Adipocyte (in vitro differentiated cells): Measurements from ENCODE around the gene FAM3C.

Experiments used
- DNase-seq: peaks from one replicate; pipeline ENCODE4 v3.0.0-alpha.2; 2015; ENCODE audit warnings: low read depth
- H3K27me3 ChIP-seq: replicated peaks from 2 replicates; pipeline ENCODE4 v1.7.0; 2013; ENCODE audit warnings: mild to moderate bottlenecking, low read length, moderate library complexity; ENCODE audit not compliant: control insufficient read depth, insufficient read depth
- H3K36me3 ChIP-seq: 2 replicates; pipeline ENCODE4 v1.7.0; 2013; ENCODE audit warnings: low read length, mild to moderate bottlenecking, moderate library complexity; ENCODE audit not compliant: control insufficient read depth, insufficient read depth, severe bottlenecking
- H3K4me1 ChIP-seq: 2 replicates; pipeline ENCODE4 v1.7.0; 2013; ENCODE audit warnings: mild to moderate bottlenecking, low read length, moderate library complexity; ENCODE audit not compliant: control insufficient read depth, insufficient read depth
- H3K4me3 ChIP-seq: 2 replicates; pipeline ENCODE4 v1.7.0; 2013; ENCODE audit warnings: mild to moderate bottlenecking, low read length, moderate library complexity
- H3K9ac ChIP-seq: 2 replicates; pipeline ENCODE4 v1.7.0; 2013; ENCODE audit warnings: mild to moderate bottlenecking, low read length, moderate library complexity
- H3K9me3 ChIP-seq: 2 replicates; pipeline ENCODE4 v1.7.0; 2013; ENCODE audit warnings: mild to moderate bottlenecking, low read length, moderate library complexity; ENCODE audit not compliant: control insufficient read depth

Gene FAM3C

GRCh38 chr7:121406944-121407343, 10.8 kb upstream of the FAM3C start:
- Histone ChIP-seq H3K9me3 (no peaks in the 10 kb centered on the region), H3K4me3 (no peak overlapping the region), H3K9ac (no peak overlapping the region), H3K4me1 (peaks cover 18% of the 10 kb centered on the region), H3K27me3 (no peaks in the 10 kb centered on the region), H3K36me3 (no peaks in the 10 kb centered on the region)
- DNase-seq = no peak

- Histone ChIP-seq H3K4me3 (no peak overlapping the region), H3K27me3 (no peaks in the 10 kb centered on the region), H3K36me3 (no peaks in the 10 kb centered on the region), H3K9me3 (no peaks in the 10 kb centered on the region), H3K4me1 (peaks cover 21% of the 10 kb centered on the region), H3K9ac (no peak overlapping the region)
- no peak for DNase-seq
Measured at GRCh38 chr7:121406461-121406860, 10.4 kb upstream of the FAM3C start.

- DNase-seq = no peak
- no peaks in the 10 kb centered on the region for H3K9me3 ChIP-seq
Measured at GRCh38 chr7:121404348-121404747, 8.2 kb upstream of the FAM3C start.

GRCh38 chr7:121402701-121403100, 6.6 kb upstream of the FAM3C start:
- Histone ChIP-seq H3K36me3 (no peaks in the 10 kb centered on the region), H3K9ac (no peak overlapping the region), H3K4me3 (no peak overlapping the region), H3K4me1 (peaks cover 13% of the 10 kb centered on the region), H3K27me3 (no peaks in the 10 kb centered on the region), H3K9me3 (no peaks in the 10 kb centered on the region)
- DNase-seq = no peak

More at GRCh38 chr7:121404348-121404747, 8.2 kb upstream of the FAM3C start:
- Histone ChIP-seq H3K4me1 (peaks cover 24% of the 10 kb centered on the region), H3K27me3 (no peaks in the 10 kb centered on the region), H3K36me3 (no peaks in the 10 kb centered on the region), H3K4me3 (no peak overlapping the region), H3K9ac (no peak overlapping the region)

- Histone ChIP-seq H3K27me3 (no peaks in the 10 kb centered on the region), H3K4me3 (no peak overlapping the region), H3K9ac (peak overlapping the region; percentile 19)
Measured at GRCh38 chr7:121401896-121402295, 5.8 kb upstream of the FAM3C start.

GRCh38 chr7:121398246-121398645, 2.1 kb upstream of the FAM3C start:
- H3K9me3 ChIP-seq = no peaks in the 10 kb centered on the region
- no peaks in the 10 kb centered on the region for H3K36me3 ChIP-seq
- H3K27me3 ChIP-seq = no peaks in the 10 kb centered on the region
- H3K4me3 ChIP-seq = no peak overlapping the region
- DNase-seq = no peak
- H3K9ac ChIP-seq = no peak overlapping the region
- peaks cover 30% of the 10 kb centered on the region for H3K4me1 ChIP-seq

More at GRCh38 chr7:121401896-121402295, 5.8 kb upstream of the FAM3C start:
- Histone ChIP-seq H3K36me3 (no peaks in the 10 kb centered on the region), H3K4me1 (peaks cover 13% of the 10 kb centered on the region), H3K9me3 (no peaks in the 10 kb centered on the region)
- peak; percentile 68 for DNase-seq

- Histone ChIP-seq H3K4me1 (peaks cover 30% of the 10 kb centered on the region), H3K36me3 (peaks cover 4% of the 10 kb centered on the region), H3K9ac (no peak overlapping the region), H3K27me3 (no peaks in the 10 kb centered on the region), H3K4me3 (no peak overlapping the region), H3K9me3 (no peaks in the 10 kb centered on the region)
- DNase-seq = no peak
Measured at GRCh38 chr7:121397822-121398221, 1.7 kb upstream of the FAM3C start.

- DNase-seq = no peak
- no peak overlapping the region for H3K4me3 ChIP-seq
- no peak overlapping the region for H3K9ac ChIP-seq
- peaks cover 27% of the 10 kb centered on the region for H3K4me1 ChIP-seq
- H3K9me3 ChIP-seq = no peaks in the 10 kb centered on the region
- H3K36me3 ChIP-seq = peaks cover 9% of the 10 kb centered on the region
- no peaks in the 10 kb centered on the region for H3K27me3 ChIP-seq
Measured at GRCh38 chr7:121397361-121397760, 1.3 kb upstream of the FAM3C start.

GRCh38 chr7:121395494-121395960, 581 bp downstream of the FAM3C start:
- Histone ChIP-seq H3K4me1 (peaks cover 17% of the 10 kb centered on the region), H3K27me3 (no peaks in the 10 kb centered on the region), H3K4me3 (peak overlapping the region; percentile 88), H3K9me3 (no peaks in the 10 kb centered on the region), H3K9ac (peak overlapping the region; percentile 91), H3K36me3 (peaks cover 9% of the 10 kb centered on the region)
- DNase-seq = peak; percentile 48

- H3K36me3 ChIP-seq = peaks cover 9% of the 10 kb centered on the region
- DNase-seq = no peak
- peak overlapping the region; percentile 91 for H3K9ac ChIP-seq
- peaks cover 17% of the 10 kb centered on the region for H3K4me1 ChIP-seq
- H3K9me3 ChIP-seq = no peaks in the 10 kb centered on the region
- H3K27me3 ChIP-seq = no peaks in the 10 kb centered on the region
- peak overlapping the region; percentile 88 for H3K4me3 ChIP-seq
Measured at GRCh38 chr7:121394709-121395140, 1.4 kb downstream of the FAM3C start.

GRCh38 chr7:121393005-121393366, 3.1 kb downstream of the FAM3C start:
- Histone ChIP-seq H3K27me3 (no peaks in the 10 kb centered on the region), H3K9me3 (no peaks in the 10 kb centered on the region), H3K4me1 (peaks cover 17% of the 10 kb centered on the region), H3K4me3 (no peak overlapping the region), H3K9ac (no peak overlapping the region), H3K36me3 (peaks cover 9% of the 10 kb centered on the region)
- no peak for DNase-seq

- Histone ChIP-seq H3K4me3 (no peak overlapping the region), H3K27me3 (no peaks in the 10 kb centered on the region), H3K4me1 (peaks cover 17% of the 10 kb centered on the region), H3K9me3 (no peaks in the 10 kb centered on the region), H3K9ac (no peak overlapping the region), H3K36me3 (peaks cover 9% of the 10 kb centered on the region)
- DNase-seq = no peak
Measured at GRCh38 chr7:121392277-121393004, 3.7 kb downstream of the FAM3C start.
